ENCODE data around the gene ZMYND11. TPM values are rescaled to one million over a fixed set of nuclear protein-coding genes. Genes with fewer than 3 reads are reported as not detected.

ZMYND11 gene
- polyA plus RNA-seq, 1 donor (not counting 4 experiments of a cell fraction or from before 2014, with no cell fraction given): 36.1 TPM

DNA sequence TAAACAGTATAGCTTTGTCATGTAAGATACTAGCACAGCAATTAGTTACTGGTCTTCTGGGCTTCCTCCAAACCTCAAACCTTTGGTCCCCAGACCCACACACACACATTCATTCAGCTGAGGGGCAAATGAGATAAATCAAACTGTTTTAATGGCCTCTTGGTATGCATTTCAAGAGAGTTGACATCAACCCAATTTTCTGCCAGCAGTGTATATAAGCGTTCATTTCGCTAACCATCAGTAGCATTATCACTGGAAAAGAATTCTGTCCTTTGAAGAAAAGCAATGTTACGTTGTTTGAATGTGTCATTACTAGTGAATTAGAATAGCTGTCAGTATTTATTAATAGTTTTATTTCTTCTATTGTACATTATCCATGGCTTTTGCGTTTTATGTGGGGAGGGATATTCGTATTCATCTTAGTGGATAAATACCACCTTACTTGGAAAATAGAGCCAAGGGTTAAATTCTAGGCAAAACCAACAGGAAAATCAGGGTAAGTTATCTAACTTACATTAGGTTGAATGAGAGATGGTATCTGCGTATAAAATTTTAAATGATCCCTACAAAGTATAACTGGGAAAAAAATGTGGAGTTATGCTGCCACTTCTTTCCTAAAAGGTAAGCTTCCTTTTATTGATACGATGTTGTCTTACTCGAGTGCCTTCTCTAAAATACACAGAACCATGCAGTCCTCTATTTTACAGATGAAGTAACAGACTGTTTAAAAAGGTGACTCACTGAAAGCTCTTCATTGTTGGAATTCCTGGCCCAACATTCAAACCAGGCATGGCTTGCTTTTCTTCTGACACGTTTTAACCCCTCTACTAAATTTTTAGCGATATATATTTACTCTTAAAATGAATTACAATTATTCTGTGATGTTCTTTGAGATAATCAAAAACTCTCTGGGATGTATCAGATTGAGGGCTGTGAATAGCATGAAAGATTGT is 2.0 kb upstream of the ZMYND11 start:
- Histone ChIP-seq H3K4me2 (ENCODE audit: control insufficient read depth, extremely low read depth, insufficient read depth, low read depth, low read length) (peak overlapping the region; percentile 98), H3K36me3 (ENCODE audit: control insufficient read depth in 2 of 2, extremely low read depth in 1 of 2, insufficient read depth in 2 of 2, low read length in 2 of 2) (no peaks in the 10 kb centered on the region), H3K79me2 (ENCODE audit: control insufficient read depth, insufficient read depth, low read length) (peaks cover 24% of the 10 kb centered on the region), H3K9ac (ENCODE audit: control insufficient read depth, extremely low read depth, insufficient read depth, low read length) (no peak overlapping the region), H3K9me3 (ENCODE audit: control insufficient read depth, low read depth, low read length) (no peaks in the 10 kb centered on the region), H3K4me3 (ENCODE audit: control insufficient read depth in 2 of 3, extremely low read depth in 1 of 3, insufficient read depth in 2 of 3, low read depth in 1 of 3, low read length in 3 of 3) (peak overlapping the region in 2 of 3 experiments; percentile 2 to 69), H3K27me3 (ENCODE audit: control insufficient read depth, extremely low read depth, insufficient read depth, low read length) (no peaks in the 10 kb centered on the region), H4K20me1 (ENCODE audit: control insufficient read depth, extremely low read depth, insufficient read depth, low read length) (peaks cover 7% of the 10 kb centered on the region), H2AFZ (ENCODE audit: control insufficient read depth, low read length) (no peak overlapping the region), H3K27ac (ENCODE audit: control insufficient read depth, insufficient read depth, low read length) (no peak overlapping the region), H3K9me1 (ENCODE audit: control insufficient read depth, extremely low read depth, insufficient read depth, low read length) (peaks cover 5% of the 10 kb centered on the region), H3K4me1 (ENCODE audit: control insufficient read depth, extremely low read depth, insufficient read depth, low read length) (peaks cover 31% of the 10 kb centered on the region)
- no peak for TF ChIP-seq EZH2 (IDR thresholded peaks at IDR 0.05; ENCODE audit: low read length)
- TF ChIP-seq, protein P1, sequence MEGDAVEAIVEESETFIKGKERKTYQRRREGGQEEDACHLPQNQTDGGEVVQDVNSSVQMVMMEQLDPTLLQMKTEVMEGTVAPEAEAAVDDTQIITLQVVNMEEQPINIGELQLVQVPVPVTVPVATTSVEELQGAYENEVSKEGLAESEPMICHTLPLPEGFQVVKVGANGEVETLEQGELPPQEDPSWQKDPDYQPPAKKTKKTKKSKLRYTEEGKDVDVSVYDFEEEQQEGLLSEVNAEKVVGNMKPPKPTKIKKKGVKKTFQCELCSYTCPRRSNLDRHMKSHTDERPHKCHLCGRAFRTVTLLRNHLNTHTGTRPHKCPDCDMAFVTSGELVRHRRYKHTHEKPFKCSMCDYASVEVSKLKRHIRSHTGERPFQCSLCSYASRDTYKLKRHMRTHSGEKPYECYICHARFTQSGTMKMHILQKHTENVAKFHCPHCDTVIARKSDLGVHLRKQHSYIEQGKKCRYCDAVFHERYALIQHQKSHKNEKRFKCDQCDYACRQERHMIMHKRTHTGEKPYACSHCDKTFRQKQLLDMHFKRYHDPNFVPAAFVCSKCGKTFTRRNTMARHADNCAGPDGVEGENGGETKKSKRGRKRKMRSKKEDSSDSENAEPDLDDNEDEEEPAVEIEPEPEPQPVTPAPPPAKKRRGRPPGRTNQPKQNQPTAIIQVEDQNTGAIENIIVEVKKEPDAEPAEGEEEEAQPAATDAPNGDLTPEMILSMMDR (optimal IDR thresholded peaks at IDR 0.05 in 1 of 3, IDR thresholded peaks at IDR 0.05 in 1 of 3, conservative IDR thresholded peaks at IDR 0.05 in 1 of 3; ENCODE audit: extremely low read depth in 1 of 3, insufficient read depth in 2 of 3, low read length in 3 of 3): no peak
- dilution Hi-C loops (cut with MboI; ENCODE audit: extremely low pct_ligation_motif_present, low sequenced_read_pairs): no loop called here
- DNase-seq (ENCODE audit: low read depth, low spot score) (peak; percentile 26), FAIRE-seq (no peak)

DNA sequence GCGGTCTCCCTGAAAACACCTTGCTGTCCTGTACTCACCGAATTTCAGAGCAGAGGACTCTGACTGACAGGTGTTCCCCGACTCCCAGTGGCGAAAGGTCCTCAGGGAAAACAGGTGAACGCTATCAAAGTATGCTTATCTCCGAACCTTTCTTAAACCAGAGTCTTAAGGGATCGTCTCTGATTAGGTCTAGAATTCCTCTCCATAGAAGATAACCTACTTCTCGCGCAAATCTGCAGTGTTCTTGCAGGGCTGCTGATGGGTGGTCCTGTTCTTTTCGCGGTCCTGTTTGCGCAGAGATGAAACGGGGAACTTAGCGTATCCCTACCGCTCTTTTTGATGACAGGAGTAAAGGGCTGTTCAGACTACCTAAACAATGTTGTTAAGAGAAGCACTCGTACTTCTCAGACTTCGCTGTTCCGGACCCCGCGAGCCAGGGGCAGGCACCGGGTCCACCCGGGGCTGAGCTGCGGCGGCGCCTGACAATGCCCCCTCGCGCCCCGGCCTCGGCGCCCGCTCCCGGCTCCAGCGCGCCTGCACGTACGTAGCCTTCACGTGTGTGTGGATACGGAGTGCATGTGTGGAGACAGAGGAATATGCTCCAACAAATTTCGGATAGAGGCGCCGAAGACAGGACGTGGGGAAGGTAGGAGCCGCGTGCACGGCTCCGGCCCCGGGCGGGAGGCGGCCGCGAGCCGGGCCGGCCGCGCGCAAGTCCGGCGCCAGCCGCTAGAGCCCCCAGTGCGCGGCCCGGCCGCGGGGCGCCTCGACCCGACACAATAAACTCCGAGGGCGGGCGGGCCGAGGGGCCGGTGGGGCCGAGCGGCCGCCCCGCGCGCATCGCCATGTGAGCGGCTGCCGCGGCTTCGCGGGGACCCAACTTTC is 766 bp upstream of the ZMYND11 start:
- peak overlapping the region; percentile 98 for H3K4me2 ChIP-seq (ENCODE audit: control insufficient read depth, extremely low read depth, insufficient read depth, low read depth, low read length)
- FAIRE-seq: no peak
- H3K4me3 ChIP-seq (ENCODE audit: control insufficient read depth in 2 of 3, extremely low read depth in 1 of 3, insufficient read depth in 2 of 3, low read depth in 1 of 3, low read length in 3 of 3): peak overlapping the region; percentile 43 to 75 (median 69)
- H4K20me1 ChIP-seq (ENCODE audit: control insufficient read depth, extremely low read depth, insufficient read depth, low read length): peaks cover 7% of the 10 kb centered on the region
- TF ChIP-seq EZH2 (IDR thresholded peaks at IDR 0.05; ENCODE audit: low read length): no peak
- TF ChIP-seq, protein P1 (optimal IDR thresholded peaks at IDR 0.05 in 1 of 3, IDR thresholded peaks at IDR 0.05 in 1 of 3, conservative IDR thresholded peaks at IDR 0.05 in 1 of 3; ENCODE audit: extremely low read depth in 1 of 3, insufficient read depth in 2 of 3, low read length in 3 of 3): no peak
- H3K36me3 ChIP-seq (ENCODE audit: control insufficient read depth in 2 of 2, extremely low read depth in 1 of 2, insufficient read depth in 2 of 2, low read length in 2 of 2): no peaks in the 10 kb centered on the region
- H3K27ac ChIP-seq (ENCODE audit: control insufficient read depth, insufficient read depth, low read length): peak overlapping the region; percentile 54
- no peaks in the 10 kb centered on the region for H3K27me3 ChIP-seq (ENCODE audit: control insufficient read depth, extremely low read depth, insufficient read depth, low read length)
- dilution Hi-C loops (cut with MboI; ENCODE audit: extremely low pct_ligation_motif_present, low sequenced_read_pairs): no loop called here
- H3K9me1 ChIP-seq (ENCODE audit: control insufficient read depth, extremely low read depth, insufficient read depth, low read length): peaks cover 5% of the 10 kb centered on the region
- H3K9me3 ChIP-seq (ENCODE audit: control insufficient read depth, low read depth, low read length): no peaks in the 10 kb centered on the region
- peak overlapping the region; percentile 83 for H3K9ac ChIP-seq (ENCODE audit: control insufficient read depth, extremely low read depth, insufficient read depth, low read length)
- peak overlapping the region; percentile 79 for H2AFZ ChIP-seq (ENCODE audit: control insufficient read depth, low read length)
- peaks cover 31% of the 10 kb centered on the region for H3K4me1 ChIP-seq (ENCODE audit: control insufficient read depth, extremely low read depth, insufficient read depth, low read length)
- no peak for DNase-seq (ENCODE audit: low read depth, low spot score)
- H3K79me2 ChIP-seq (ENCODE audit: control insufficient read depth, insufficient read depth, low read length): peaks cover 37% of the 10 kb centered on the region

Data from keratinocyte (primary cell).